GM19395 (cell line): ENCODE results near the gene CIDEC.
"Not testable (repeated sequence)": the region's sequence is repeated elsewhere in the genome, so short reads cannot be mapped to it uniquely, and the experiment has no call there.

Experiments
- ATAC-seq: cut with Tn5 transposase; IDR thresholded peaks from one replicate; pipeline ENCODE4 v1.9.1; 2021; ENCODE audit warnings: mild to moderate bottlenecking, moderate library complexity; ENCODE audit not compliant: unreplicated experiment

CIDEC gene

GRCh38 chr3:9851383-9851782 lies 28.7 kb downstream of the CIDEC start:
- not testable (repeated sequence) for ATAC-seq

DNA sequence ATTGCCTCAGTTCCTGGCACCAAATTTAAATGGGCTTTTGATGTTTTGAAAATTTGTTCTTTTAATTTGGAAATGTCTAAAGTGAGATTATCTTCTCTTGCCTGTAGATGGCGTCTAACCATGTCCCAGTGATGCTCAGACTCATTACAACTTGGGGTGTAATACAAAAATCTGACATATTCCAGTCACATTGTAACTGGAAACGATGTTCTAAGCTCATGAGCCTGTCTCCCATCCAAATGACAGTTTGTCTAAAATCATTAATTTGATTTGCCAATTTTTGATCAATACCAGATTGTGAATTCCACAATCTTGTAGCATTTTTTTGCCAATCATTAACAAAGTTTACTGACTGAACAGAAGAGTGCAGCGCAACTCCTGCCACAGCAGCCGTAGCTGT lies 31.2 kb downstream of the CIDEC start:
- ATAC-seq, result not testable (repeated sequence)

- not testable (repeated sequence) for ATAC-seq
Measured at GRCh38 chr3:9847870-9848269, 32.2 kb downstream of the CIDEC start.

- ATAC-seq, result no peak
Measured at GRCh38 chr3:9846931-9847488, 33.0 kb downstream of the CIDEC start.

DNA sequence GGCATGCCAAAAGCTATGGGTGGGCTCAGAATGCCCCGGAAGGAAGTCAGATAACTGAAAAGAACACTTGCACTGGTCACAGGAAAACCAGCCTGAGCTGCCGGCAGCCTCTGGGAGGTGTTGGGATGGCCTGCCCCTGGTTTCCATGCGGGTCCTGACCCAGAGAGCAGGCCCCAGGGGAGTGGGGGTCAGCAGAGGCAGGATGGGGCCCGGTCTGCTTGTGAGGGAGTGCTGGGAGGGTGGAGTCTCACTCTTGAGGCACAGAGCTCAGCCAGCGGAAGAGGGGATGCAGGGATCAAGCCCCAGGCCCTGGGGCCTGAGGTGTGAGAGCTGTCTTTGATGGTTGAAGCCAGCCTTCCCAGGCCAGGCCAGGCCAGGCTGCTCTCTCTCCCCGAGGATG lies 33.8 kb downstream of the CIDEC start:
- no peak for ATAC-seq

DNA sequence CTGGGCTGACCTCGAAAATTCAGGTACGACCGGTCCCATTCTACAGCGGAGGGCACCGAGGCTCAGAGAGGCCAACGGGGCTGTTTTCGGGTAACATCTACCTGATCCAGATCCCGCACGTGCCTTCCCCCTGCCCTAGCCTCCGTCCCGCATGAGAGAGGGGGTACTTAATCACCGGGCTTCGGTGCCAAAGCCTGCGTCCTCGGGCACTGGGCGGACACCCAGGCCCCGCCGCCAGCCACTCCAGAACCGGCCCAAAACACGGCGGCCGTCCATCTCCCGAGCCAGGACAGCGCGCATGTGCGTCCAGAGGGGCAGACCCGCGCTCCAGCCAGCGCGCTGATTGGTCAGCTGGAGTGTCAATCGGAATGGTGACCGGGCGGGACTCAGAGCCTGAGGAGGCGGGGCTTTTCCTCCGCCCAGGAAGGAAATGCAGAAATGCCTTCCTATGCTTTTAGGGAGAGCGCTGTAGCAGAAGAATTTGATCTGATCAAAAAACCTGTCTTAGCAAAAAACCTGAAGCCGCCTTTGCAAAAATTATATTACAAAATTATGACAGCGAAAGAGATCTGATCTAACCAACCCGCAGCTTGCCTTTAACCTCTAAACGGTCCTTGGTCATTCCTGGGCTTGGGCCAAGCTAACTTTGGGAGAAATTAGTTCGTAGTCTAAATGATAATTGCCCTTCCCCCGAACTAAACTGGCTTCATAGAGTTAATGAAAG lies 36.2 kb downstream of the CIDEC start, which contains the start of gene RPUSD3:
Gene RPUSD3 (minus strand): TSS at position 294 of the 724 bp plus-strand sequence. CDS start 18 bp downstream, at position 276.
- peak; percentile 97 for ATAC-seq

GRCh38 chr3:9841015-9841414 lies 39.0 kb downstream of the CIDEC start:
- no peak for ATAC-seq

DNA sequence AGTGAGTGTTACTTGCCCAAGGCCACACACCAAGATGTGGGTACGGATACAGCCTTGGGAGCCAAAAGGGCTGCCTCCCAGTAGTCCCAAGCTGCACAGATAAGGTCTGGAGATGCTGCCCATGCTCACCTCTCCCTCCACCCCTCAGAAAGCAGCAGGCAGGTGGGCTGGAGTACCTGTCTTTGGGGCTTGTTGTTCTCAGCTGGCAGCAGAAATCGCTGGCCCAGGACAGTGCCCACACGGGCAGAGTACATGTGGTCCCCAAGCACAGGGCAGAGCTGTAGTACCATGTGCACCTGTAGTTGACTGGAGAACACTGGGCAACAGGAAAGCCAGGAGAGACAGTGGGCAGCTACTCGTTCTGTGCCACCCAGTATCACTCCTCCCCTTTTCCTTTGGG lies 41.2 kb downstream of the CIDEC start:
- no peak for ATAC-seq

DNA sequence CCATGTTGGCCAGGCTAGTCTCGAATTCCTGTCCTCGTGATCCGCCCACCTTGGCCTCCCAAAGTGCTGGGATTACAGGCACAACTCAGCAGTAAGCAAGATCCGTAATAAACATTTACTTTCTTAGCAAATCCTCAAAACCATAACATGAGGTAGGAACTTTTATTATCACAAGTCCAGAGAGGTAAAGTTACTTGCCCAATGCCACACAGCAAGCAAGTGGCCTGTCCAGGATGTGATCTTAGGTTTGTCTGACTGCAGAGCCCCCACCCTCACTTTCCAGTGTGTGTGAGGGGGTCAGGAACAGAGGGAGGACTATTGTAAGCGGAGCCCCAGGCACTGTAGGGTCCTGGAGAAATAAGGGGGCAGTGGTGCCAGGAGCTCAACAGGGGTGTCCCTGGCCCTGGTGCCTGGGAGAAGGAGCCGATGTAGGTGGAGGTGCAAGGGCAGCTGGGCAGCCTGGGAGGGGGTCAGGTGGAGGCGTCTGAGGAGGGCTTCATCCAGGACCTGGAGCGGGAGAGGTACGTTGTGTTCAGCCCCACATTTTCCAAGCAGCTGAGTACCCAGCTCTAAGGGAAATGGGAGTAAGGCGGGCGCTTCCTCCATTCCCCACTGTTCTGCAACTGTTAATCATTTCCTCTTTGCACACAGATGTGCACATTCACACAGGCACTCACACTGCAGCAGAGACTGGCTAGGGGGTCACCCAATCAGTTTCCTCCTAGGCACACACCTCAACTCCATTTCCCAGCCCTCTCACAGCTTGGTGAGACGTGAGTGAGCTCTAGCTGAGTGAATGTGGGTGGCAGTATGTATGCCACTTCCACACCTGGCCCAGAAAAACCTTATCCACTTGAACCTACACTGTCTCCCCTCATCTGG lies 42.1 kb downstream of the CIDEC start:
- no peak for ATAC-seq

GRCh38 chr3:9834520-9835380 lies 45.3 kb downstream of the CIDEC start:
- no peak for ATAC-seq

DNA sequence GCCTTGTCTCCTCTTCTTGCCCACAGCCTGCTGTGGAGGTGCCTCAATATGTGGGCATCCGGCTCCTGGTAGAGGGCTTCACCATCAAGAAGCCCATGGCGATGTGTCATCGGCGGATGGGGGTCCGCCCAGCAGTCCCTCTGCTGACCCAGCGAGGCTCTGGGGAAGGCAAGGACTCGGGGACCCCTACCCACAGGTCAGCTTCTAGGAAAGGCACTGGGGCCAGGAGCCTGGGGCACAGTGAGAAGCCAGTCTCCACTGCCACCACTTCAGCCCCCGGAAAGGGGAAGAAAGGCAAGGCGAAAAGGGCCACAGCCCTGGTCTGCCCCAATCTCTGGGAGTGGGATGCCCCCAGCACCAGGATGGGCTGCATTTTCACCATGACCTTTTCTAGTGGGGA lies 47.0 kb downstream of the CIDEC start:
- ATAC-seq, result no peak

- no peak for ATAC-seq
Measured at GRCh38 chr3:9831253-9831652, 48.8 kb downstream of the CIDEC start.

DNA sequence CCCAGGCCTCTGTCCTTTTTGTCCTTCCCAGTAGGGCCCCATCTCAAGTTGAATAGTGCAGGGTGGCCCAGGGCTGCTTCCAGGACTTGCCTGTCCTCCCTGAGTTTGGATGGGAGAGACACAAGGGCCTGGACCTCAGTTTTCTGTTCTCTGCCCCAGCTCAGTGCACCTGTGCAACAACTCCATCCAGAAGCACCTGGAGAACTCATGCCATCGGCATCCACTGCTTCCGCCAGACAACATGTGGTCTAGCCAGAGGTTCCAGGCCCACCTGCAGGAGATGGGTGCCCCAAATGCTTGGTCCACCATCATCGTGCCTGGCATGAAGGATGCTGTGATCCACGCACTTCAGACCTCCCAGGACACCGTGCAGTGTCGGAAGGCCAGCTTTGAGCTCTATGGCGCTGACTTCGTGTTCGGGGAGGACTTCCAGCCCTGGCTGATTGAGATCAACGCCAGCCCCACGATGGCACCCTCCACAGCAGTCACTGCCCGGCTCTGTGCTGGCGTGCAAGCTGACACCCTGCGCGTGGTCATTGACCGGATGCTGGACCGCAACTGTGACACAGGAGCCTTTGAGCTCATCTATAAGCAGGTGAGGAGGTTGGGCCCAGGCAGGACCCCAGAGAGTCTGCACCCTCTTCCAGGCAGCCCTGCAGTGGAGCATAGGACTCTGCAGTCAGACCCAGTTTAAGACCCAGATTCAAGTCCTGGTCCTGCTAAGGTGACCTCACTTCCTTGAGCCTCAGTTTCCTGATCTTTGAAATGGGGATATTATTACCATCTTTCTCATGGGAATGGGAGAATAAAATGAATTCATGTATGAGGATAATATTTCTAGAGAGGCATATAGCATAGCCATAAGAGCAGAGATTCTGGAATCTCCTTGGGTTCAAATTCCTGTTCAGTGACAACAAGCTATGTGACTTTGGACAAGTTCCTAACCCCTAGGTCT lies 51.0 kb downstream of the CIDEC start:
- no peak for ATAC-seq

GRCh38 chr3:9826815-9827573 lies 53.1 kb downstream of the CIDEC start:
- no peak for ATAC-seq

- ATAC-seq, result no peak
Measured at GRCh38 chr3:9825451-9826040, 54.5 kb downstream of the CIDEC start.

DNA sequence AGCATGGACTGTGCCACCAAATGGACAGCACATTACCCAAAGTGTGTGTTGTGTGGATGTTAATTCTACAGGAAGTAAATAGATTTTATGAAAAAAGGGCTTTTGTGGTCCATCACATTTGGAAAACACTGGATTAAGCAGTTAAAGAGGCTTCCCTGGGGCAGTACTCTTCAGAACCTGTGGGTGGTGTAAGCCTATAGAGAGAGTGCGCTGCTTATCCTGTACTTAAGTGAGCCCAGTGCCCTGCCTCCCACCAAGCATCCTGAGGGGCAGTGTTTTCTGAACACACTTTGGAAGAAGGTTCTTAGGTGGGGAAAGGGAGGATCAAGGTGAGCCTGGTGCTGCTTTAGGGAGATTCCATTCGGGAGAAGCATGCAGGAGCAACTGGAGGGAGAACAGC lies 59.1 kb downstream of the CIDEC start:
- no peak for ATAC-seq

DNA sequence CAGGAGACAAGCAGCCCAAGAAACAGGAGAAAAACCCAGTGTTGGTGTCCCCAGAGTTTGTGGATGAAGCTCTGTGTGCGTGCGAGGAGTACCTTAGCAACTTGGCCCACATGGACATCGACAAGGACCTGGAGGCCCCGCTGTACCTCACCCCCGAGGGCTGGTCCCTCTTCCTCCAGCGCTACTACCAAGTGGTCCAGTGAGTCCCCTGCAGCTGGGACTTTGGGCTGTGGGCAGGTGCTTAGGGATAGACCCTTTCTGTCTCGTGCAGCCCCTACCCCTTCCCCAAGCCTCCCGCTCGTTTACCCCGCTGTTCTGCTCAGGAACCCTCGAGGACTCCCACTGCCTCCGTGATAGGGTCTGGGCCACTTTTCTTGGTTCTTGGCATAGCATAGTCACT lies 59.5 kb downstream of the CIDEC start:
- no peak for ATAC-seq

DNA sequence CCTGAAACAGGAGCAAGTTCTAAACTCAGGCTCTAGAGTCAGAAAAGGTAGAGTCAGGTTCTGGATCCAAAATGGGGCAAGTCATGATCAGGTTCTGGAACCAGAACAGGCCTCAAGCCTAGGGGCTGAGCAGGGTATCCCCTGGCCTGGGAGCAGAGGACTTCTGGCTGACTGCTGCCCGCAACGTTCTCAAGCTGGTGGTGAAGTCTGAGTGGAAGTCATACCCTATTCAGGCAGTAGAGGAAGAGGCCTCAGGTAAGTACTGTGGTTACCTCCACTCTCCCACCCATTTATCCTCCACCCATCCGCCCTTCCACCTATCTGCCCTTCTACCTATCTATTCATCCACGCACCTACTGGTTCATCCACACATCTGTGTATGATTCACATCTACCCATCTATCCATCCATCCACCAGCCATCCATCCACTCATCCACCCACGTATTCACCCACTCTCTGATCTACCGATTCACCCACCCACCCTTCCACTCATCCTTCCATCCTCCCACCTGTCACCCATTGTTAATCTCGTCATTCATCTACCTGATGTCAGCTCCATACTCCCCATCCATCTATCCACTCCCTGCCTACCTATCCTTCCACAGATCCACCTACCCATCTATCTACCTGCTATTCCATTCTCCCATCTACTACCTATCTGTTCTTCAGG lies 61.3 kb downstream of the CIDEC start:
- ATAC-seq, result no peak
